ENCODE results near the gene DMKN. TPM values are rescaled to one million over a fixed set of nuclear protein-coding genes. Genes with fewer than 3 reads are reported as not detected.

The DMKN gene
- total and polyA plus RNA-seq, 2 donors (not counting 3 experiments of a cell fraction or from before 2014, with no cell fraction given), result not detected

- no peak overlapping the region for H3K27ac ChIP-seq (ENCODE audit: insufficient read depth, low read depth, low read length)
- no peak for FAIRE-seq
- no peaks in the 10 kb centered on the region for H3K36me3 ChIP-seq (ENCODE audit: control insufficient read depth in 2 of 2, extremely low read depth in 1 of 2, insufficient read depth in 2 of 2, low read length in 2 of 2)
- TF ChIP-seq CTCF (IDR thresholded peaks at IDR 0.05; ENCODE audit: extremely low read depth in 1 of 2, insufficient read depth in 1 of 2, low read depth in 1 of 2, low read length in 2 of 2) (no peak), POLR2A (IDR thresholded peaks at IDR 0.05; ENCODE audit: low read depth, low read length) (no peak), EZH2 (IDR thresholded peaks at IDR 0.05; ENCODE audit: borderline replicate concordance, low read depth, low read length, severe bottlenecking) (no peak), JUN (IDR thresholded peaks at IDR 0.05; ENCODE audit: borderline replicate concordance, insufficient read depth, insufficient read length, low read depth) (no peak), FOS (IDR thresholded peaks at IDR 0.05; ENCODE audit: borderline replicate concordance, insufficient read depth, low read length) (no peak), POLR2AphosphoS5 (IDR thresholded peaks at IDR 0.05; ENCODE audit: insufficient read depth, low read depth, low read length) (no peak), GATA2 (IDR thresholded peaks at IDR 0.05; ENCODE audit: insufficient read depth, insufficient read length, low read depth, low read length) (no peak), MYC (IDR thresholded peaks at IDR 0.05; ENCODE audit: low read depth, low read length) (no peak)
- TF ChIP-seq, protein P1, sequence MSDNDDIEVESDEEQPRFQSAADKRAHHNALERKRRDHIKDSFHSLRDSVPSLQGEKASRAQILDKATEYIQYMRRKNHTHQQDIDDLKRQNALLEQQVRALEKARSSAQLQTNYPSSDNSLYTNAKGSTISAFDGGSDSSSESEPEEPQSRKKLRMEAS (IDR thresholded peaks at IDR 0.05; ENCODE audit: insufficient read depth, insufficient read length), result no peak
- no peaks in the 10 kb centered on the region for H4K20me1 ChIP-seq (replicated peaks; ENCODE audit: control insufficient read depth, extremely low read depth, insufficient read depth, low read length)
- H3K4me3 ChIP-seq (replicated peaks in 1 of 3; ENCODE audit: insufficient read depth in 1 of 3, low read depth in 1 of 3, low read length in 3 of 3), result no peak overlapping the region
- ChIA-PET CTCF (interaction anchor here (2.0 to 2.8 kb wide), 3 partner anchors 8 to 98 kb away, joined by 6 to 18 read pairs (median 12); partner anchors contain the start of gene COX6B1), POLR2A (no interaction called here)
- H3K9me1 ChIP-seq (replicated peaks; ENCODE audit: control insufficient read depth, extremely low read depth, insufficient read depth, low read length), result no peaks in the 10 kb centered on the region
- DNase-seq (ENCODE audit: low read depth, low spot score), result no peak
- peaks cover 10% of the 10 kb centered on the region for H3K79me2 ChIP-seq (ENCODE audit: control insufficient read depth, insufficient read depth, low read length)
- H3K4me1 ChIP-seq (ENCODE audit: control insufficient read depth, extremely low read depth, insufficient read depth, low read length), result peaks cover 11% of the 10 kb centered on the region
- no peak overlapping the region for H3K9ac ChIP-seq (replicated peaks; ENCODE audit: extremely low read depth, insufficient read depth, low read length)
- dilution Hi-C loops (cut with MboI; ENCODE audit: extremely low pct_ligation_motif_present, low sequenced_read_pairs) (no loop called here), intact Hi-C loops (cut with micrococcal nuclease) (loop anchor here (1.0 to 5.0 kb wide), 3 partner anchors 77 to 167 kb away; partner anchors contain the start of gene RBM42)
- no TSS peak for BruUV-seq (replicated peaks)
- no peak overlapping the region for H2AFZ ChIP-seq (ENCODE audit: low read depth, low read length)
- H3K27me3 ChIP-seq (ENCODE audit: control insufficient read depth in 2 of 2, insufficient read depth in 2 of 2, low read length in 2 of 2), result no peaks in the 10 kb centered on the region
- H3K4me2 ChIP-seq (ENCODE audit: insufficient read depth, low read length), result no peak overlapping the region
- H3K9me3 ChIP-seq (replicated peaks; ENCODE audit: control insufficient read depth, insufficient read depth, low read length), result no peaks in the 10 kb centered on the region
Measured at GRCh38 chr19:35549879-35550523, 36.6 kb upstream of the DMKN start.

All from endothelial cell of umbilical vein (primary cell).